GM10266 (cell line): ENCODE data around the gene MYO18B.
A peak's percentile ranks its signal among the peaks of the same experiment; 100 is the strongest.

Experiments
- DNase-seq: peaks from one replicate; pipeline ENCODE4 v3.0.0; 2012; ENCODE audit errors: extremely low spot score
- TF ChIP-seq, protein P1 (sequence below): IDR thresholded peaks from 2 replicates; pipeline ENCODE4 v1.5.1; 2012; ENCODE audit warnings: mild to moderate bottlenecking, low read depth; ENCODE audit not compliant: control insufficient read depth, insufficient read depth; ENCODE audit errors: missing control alignments

MYO18B gene

GRCh38 chr22:25888399-25889054, 146.5 kb downstream of the MYO18B start:
- TF ChIP-seq, protein P1, sequence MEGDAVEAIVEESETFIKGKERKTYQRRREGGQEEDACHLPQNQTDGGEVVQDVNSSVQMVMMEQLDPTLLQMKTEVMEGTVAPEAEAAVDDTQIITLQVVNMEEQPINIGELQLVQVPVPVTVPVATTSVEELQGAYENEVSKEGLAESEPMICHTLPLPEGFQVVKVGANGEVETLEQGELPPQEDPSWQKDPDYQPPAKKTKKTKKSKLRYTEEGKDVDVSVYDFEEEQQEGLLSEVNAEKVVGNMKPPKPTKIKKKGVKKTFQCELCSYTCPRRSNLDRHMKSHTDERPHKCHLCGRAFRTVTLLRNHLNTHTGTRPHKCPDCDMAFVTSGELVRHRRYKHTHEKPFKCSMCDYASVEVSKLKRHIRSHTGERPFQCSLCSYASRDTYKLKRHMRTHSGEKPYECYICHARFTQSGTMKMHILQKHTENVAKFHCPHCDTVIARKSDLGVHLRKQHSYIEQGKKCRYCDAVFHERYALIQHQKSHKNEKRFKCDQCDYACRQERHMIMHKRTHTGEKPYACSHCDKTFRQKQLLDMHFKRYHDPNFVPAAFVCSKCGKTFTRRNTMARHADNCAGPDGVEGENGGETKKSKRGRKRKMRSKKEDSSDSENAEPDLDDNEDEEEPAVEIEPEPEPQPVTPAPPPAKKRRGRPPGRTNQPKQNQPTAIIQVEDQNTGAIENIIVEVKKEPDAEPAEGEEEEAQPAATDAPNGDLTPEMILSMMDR: no peak
- DNase-seq: no peak

DNA sequence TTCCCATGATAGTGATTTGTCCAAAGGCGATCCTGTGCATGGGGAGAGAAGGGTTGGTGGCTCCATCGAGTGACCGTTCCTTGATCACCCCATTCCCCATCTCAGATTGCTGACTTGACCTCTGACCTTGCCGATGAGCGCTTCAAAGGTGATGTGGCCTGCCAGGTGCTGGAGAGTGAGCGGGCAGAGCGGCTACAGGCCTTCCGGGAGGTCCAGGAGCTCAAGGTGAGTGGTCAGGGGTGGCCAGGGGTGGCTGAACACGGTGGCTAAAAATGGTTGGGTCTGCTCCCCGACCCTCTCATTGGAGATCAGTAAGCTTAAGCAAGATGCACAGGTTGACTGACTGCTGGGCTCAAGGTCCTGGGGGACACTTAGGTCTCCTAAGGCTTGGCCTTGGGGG, 148.7 kb downstream of the MYO18B start:
- no peak for DNase-seq
- TF ChIP-seq, protein P1: no peak

- TF ChIP-seq, protein P1: no peak
- no peak for DNase-seq
Measured at GRCh38 chr22:25892678-25893077, 150.7 kb downstream of the MYO18B start.

DNA sequence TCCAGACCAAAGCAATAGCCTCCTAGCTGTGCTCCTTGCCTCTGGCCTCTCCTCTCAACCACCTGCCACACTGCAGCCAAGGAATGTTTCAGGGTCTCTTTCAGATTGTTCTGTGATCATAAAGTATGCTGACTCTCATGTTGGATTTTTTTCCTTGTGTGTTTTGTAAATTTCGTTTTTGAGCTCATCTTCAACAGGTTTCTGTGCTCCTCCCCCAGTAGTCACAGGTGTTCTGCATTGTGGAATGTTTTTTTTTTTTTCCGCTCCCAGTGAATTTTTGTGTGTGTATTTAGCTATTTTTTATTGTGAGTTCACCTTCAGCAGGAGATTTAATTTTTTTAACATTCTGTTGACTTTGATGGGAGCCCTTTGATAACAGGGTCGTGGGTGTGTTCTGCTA, 153.7 kb downstream of the MYO18B start:
- DNase-seq: no peak
- TF ChIP-seq, protein P1: no peak

DNA sequence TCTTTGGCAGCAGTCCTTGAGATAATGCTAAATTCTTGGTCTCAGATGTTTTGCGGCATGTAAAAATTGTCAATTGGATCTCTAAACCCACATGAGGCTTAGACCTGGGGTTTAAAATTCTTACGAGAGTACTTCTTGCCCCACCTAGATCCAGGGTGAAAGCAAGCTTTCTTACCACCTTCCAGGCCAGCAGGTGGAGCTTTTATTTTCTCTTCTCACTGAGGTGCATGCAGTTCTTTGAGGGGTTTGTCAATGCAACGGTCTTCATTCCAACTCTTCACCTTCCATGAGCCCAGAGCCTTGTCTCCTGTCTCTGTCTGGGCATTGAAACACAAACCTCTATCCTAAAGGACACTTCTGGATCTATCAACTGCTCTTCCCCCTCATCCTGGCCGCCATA, 154.1 kb downstream of the MYO18B start:
- DNase-seq: no peak

DNA sequence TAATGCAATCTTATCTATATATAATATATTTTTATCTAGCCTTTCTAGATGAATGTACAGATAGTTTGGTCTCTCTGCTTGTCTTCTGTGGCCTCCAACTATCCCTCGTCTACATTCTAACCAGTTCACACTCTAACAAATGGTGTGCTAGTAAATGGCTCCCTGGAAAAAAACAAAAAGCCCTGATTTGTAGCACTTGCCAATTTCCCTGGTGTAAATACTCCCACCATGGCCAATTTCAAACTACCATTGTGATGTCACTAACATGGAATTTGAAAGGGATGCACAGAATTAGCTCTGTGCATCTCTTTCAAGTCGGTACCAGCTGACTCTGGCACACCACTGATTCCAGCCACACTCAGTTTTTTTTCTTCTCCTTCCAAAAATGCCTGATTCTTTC, 154.6 kb downstream of the MYO18B start:
- TF ChIP-seq, protein P1: no peak
- no peak for DNase-seq

More for the DNA sequence above, 154.1 kb downstream of the MYO18B start:
- TF ChIP-seq, protein P1: peak; percentile 12

- no peak for DNase-seq
- TF ChIP-seq, protein P1: peak; percentile 38
Measured at GRCh38 chr22:25898707-25899365, 156.8 kb downstream of the MYO18B start.
